Activated naive CD4-positive, alpha-beta T cell (primary cell): ENCODE measurements around the gene NPIPA7.
"Not testable (repeated sequence)": the region's sequence is repeated elsewhere in the genome, so short reads cannot be mapped to it uniquely, and the experiment has no call there.

ENCODE experiments used
- DNase-seq, 4 experiments: peaks; one replicate each; lab custom pipeline; 2025; lab: John Stamatoyannopoulos, UW

NPIPA7 gene

GRCh38 chr16:16378840-16379239 is at the start of gene NPIPA7:
NPIPA7 (plus strand) TSS chr16:16379140; CDS start chr16:16379245, 105 bp downstream.
- DNase-seq = not testable (repeated sequence)

DNA sequence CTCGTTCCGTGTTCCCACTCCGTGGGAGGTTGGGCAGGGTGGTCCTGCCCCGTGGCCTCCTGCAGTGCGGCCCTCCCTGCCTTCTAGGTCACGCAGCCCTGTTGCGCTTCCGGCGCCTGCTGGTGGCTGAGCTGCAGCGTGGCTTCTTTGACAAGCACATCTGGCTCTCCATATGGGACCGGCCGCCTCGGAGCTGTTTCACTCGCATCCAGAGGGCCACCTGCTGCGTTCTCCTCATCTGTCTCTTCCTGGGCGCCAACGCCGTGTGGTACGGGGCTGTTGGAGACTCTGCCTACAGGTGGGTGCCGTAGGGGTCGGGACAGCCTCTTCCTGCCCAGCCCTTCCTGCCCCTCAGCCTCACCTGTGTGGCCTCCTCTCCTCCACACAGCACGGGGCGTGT is 47.5 kb upstream of the NPIPA7 start:
- not testable (repeated sequence) for DNase-seq

DNA sequence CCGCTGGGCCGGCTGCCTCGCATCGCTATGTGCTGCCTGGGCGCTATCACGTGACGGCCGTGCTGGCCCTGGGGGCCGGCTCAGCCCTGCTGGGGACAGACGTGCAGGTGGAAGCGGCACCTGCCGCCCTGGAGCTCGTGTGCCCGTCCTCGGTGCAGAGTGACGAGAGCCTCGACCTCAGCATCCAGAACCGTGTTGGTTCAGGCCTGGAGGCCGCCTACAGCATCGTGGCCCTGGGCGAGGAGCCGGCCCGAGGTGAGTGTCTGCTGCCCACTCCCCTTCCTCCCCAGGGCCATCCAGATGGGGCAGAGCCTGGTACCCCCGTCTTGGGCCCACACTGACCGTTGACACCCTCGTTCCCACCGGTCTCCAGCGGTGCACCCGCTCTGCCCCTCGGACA is 21.4 kb upstream of the NPIPA7 start:
- DNase-seq = not testable (repeated sequence)

DNA sequence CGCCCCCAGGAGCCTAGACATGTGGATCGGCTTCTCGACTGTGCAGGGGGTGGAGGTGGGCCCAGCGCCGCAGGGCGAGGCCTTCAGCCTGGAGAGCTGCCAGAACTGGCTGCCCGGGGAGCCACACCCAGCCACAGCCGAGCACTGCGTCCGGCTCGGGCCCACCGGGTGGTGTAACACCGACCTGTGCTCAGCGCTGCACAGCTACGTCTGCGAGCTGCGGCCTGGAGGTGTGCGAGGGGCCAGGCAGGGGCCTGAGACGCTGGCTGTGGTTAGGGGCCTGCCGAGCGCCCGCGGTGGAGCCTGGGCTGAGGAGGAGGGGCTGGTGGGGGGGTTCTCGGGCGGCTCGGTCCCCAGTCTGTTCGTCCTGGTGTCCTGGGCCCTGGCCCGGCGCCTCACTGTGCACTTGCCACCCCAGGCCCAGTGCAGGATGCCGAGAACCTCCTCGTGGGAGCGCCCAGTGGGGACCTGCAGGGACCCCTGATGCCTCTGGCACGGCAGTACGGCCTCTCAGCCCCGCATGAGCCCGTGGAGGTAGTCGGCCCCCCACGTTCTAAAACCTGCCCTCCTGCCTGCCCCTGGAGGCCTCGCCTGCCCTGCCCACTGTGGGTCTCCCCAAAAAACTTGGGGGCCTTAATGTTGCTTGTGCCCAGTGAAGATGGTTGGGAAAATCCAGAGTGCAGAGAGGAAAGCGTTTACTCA is 20.2 kb upstream of the NPIPA7 start:
- DNase-seq = not testable (repeated sequence)

DNA sequence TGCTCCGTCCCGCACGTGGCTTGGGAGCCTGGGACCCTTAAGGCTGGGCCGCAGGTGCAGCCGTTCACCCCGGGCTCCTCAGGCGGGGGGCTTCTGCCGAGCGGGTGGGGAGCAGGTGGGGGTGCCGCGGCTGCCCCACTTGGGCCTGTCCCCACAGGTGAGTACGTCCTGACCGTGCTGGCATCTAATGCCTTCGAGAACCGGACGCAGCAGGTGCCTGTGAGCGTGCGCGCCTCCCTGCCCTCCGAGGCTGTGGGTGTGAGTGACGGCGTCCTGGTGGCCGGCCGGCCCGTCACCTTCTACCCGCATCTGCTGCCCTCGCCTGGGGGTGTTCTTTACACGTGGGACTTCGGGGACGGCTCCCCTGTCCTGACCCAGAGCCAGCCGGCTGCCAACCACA is 15.3 kb upstream of the NPIPA7 start:
- not testable (repeated sequence) for DNase-seq

GRCh38 chr16:16364100-16364499 is 14.8 kb upstream of the NPIPA7 start:
- not testable (repeated sequence) for DNase-seq

DNA sequence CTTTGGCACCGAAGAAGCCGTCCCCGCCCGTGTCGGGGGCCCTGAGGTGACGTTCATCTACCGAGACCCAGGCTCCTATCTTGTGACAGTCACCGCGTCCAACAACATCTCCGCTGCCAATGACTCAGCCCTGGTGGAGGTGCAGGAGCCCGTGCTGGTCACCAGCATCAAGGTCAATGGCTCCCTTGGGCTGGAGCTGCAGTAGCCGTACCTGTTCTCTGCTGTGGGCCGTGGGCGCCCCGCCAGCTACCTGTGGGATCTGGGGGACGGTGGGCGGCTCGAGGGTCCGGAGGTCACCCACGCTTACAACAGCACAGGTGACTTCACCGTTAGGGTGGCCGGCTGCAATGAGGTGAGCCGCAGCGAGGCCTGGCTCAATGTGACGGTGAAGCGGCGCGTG is 14.2 kb upstream of the NPIPA7 start:
- DNase-seq = not testable (repeated sequence)

DNA sequence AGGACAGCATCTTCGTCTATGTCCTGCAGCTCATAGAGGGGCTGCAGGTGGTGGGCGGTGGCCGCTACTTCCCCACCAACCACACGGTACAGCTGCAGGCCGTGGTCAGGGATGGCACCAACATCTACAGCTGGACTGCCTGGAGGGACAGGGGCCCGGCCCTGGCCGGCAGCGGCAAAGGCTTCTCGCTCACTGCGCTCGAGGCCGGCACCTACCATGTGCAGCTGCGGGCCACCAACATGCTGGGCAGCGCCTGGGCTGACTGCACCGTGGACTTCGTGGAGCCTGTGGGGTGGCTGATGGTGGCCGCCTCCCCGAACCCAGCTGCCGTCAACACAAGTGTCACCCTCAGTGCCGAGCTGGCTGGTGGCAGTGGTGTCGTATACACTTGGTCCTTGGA is 13.6 kb upstream of the NPIPA7 start:
- DNase-seq = not testable (repeated sequence)

DNA sequence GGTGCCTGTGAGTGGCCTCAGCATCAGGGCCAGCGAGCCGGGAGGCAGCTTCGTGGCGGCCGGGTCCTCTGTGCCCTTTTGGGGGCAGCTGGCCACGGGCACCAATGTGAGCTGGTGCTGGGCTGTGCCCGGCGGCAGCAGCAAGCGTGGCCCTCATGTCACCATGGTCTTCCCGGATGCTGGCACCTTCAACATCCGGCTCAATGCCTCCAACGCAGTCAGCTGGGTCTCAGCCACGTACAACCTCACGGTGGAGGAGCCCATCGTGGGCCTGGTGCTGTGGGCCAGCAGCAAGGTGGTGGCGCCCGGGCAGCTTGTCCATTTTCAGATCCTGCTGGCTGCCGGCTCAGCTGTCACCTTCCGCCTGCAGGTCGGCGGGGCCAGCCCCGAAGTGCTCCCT is 13.1 kb upstream of the NPIPA7 start:
- DNase-seq = not testable (repeated sequence)

DNA sequence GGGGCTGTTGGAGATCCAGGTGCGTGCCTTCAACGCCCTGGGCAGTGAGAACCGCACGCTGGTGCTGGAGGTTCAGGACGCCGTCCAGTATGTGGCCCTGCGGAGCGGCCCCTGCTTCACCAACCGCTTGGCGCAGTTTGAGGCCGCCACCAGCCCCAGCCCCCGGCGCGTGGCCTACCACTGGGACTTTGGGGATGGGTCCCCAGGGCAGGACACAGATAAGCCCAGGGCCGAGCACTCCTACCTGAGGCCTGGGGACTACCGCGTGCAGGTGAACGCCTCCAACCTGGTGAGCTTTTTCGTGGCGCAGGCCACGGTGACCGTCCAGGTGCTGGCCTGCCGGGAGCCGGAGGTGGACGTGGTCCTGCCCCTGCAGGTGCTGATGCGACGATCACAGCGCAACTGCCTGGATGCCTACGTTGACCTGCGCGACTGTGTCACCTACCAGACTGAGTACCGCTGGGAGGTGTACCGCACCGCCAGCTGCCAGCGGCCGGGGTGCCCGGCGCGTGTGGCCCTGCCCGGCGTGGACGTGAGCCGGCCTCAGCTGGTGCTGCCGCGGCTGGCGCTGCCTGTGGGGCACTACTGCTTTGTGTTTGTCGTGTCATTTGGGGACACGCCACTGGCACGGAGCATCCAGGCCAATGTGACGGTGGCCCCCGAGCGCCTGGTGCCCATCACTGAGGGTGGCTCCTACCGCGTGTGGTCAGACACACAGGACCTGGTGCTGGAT is 12.2 kb upstream of the NPIPA7 start:
- not testable (repeated sequence) for DNase-seq

DNA sequence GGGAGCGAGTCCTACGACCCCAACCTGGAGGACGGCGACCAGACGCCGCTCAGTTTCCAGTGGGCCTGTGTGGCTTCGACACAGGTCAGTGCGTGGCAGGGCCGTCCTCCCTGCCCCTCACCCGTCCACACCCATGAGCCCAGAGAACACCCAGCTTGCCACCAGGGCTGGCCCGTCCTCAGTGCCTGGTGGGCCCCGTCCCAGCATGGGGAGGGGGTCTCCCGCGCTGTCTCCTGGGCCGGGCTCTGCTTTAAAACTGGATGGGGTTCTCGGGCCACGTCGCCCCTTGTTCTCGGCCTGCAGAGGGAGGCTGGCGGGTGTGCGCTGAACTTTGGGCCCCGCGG is 11.7 kb upstream of the NPIPA7 start:
- not testable (repeated sequence) for DNase-seq

GRCh38 chr16:16369081-16369856 is 9.7 kb upstream of the NPIPA7 start:
- not testable (repeated sequence) for DNase-seq

DNA sequence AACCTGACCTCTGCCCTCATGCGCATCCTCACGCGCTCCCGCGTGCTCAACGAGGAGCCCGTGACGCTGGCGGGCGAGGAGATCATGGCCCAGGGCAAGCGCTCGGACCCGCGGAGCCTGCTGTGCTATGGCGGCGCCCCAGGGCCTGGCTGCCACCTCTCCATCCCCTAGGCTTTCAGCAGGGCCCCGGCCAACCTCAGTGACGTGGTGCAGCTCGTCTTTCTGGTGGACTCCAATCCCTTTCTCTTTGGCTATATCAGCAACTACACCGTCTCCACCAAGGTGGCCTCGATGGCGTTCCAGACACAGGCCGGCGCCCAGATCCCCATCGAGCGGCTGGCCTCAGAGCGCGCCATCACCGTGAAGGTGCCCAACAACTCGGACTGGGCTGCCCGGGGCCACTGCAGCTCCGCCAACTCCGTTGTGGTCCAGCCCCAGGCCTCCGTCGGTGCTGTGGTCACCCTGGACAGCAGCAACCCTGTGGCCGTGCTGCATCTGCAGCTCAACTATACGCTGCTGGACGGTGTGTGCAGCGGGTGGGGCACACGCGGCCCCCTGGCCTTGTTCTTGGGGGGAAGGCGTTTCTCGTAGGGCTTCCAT is 7.7 kb upstream of the NPIPA7 start:
- not testable (repeated sequence) for DNase-seq

DNA sequence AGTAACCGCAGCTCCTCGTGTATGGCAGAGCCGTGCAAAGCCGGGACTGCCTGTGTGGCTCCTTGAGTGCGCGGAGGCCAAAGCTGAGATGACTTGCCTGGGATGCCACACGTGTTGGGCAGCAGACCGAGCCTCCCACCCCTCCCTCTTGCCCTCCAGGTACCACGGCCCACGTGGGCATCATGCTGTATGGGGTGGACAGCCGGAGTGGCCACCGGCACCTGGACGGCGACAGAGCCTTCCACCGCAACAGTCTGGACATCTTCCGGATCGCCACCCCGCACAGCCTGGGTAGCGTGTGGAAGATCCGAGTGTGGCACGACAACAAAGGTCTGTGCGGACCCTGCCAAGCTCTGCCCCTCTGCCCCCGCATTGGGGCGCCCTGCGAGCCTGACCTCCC is 4.7 kb upstream of the NPIPA7 start:
- DNase-seq = not testable (repeated sequence)

DNA sequence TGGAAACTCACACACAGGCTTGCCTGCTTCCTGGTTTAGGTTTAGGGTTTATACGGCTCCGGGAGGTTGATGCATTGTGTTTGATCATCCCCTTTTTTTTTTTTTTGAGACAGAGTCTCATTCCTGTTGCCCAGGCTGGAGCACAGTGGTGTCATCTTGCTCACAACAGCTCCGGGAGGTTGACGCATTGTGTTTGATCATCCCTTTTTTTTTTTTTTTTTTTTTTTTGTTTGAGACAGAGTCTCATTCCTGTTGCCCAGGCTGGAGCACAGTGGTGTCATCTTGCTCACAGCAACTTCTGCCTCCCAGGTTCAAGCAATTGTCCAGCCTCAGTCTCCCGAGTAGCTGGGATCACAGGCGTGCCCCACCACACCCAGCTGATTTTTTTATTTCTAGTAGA is 20.7 kb downstream of the NPIPA7 start:
- not testable (repeated sequence) for DNase-seq

GRCh38 chr16:16402333-16402732 is 23.4 kb downstream of the NPIPA7 start:
- not testable (repeated sequence) for DNase-seq

GRCh38 chr16:16404283-16404682 is 25.3 kb downstream of the NPIPA7 start:
- not testable (repeated sequence) for DNase-seq

DNA sequence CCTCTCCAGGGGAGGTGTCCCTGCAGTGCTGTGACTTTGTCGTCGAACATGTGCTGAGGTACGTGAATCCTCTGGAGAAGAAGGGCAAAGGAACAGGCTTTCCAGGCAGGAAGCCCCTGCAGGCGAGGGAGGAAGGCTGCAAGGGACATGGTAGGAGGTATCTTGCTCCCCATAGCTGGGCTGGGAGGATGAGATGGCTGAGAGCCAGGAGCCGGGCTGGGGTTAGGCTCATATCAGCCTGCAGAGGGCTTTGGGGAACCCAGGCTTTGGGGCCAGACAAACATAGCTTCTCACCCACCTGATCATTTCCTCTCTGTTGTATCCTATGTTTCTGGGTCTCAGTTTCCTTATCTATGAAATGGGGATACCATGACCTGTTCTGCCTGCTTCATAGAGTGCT is 26.5 kb downstream of the NPIPA7 start:
- not testable (repeated sequence) for DNase-seq

DNA sequence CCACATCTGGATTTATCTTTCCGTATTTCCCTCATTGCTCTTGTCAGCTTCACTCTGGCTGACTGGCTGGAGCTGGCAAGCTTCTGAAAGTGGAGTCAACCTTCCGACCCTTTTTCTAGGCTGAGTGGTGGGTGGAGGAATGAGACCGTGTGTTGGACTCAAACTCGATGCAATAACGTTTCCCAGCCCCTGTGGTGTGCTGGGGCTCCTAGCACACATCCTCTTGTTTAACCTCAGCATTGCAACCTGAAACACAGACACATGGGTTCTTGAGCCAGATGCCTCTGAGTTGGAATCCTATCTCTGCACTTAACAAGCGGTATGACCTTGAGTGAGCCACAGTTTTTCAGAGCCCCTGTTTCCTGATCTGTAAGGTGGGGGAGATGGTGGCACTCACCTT is 29.5 kb downstream of the NPIPA7 start:
- DNase-seq = not testable (repeated sequence)

GRCh38 chr16:16413773-16414172 is 34.8 kb downstream of the NPIPA7 start:
- DNase-seq = not testable (repeated sequence)

- not testable (repeated sequence) for DNase-seq
Measured at GRCh38 chr16:16417071-16417470, 38.1 kb downstream of the NPIPA7 start.

GRCh38 chr16:16417914-16418544 is 39.1 kb downstream of the NPIPA7 start:
- not testable (repeated sequence) for DNase-seq
